Fibroblast of mammary gland (primary cell): ENCODE results near the gene MAP7D1.
A peak's percentile ranks its signal among the peaks of the same experiment; 100 is the strongest.

ENCODE experiments used
- DNase-seq: peaks from one replicate; pipeline ENCODE4 v3.0.0-alpha.2; 2010; ENCODE audit warnings: low read depth
- H3K4me3 ChIP-seq: 2 replicates; pipeline ENCODE4 v1.5.1; 2011; ENCODE audit warnings: low read depth, mild to moderate bottlenecking, low read length, moderate library complexity; ENCODE audit not compliant: control insufficient read depth
- CTCF ChIP-seq: conservative IDR thresholded peaks from 2 replicates; pipeline ENCODE4 v1.5.1; 2011; ENCODE audit warnings: low read depth, low read length, inconsistent platforms; ENCODE audit not compliant: control insufficient read depth, insufficient read depth

Gene MAP7D1

GRCh38 chr1:36137776-36138175 is 18.2 kb upstream of the MAP7D1 start:
- no peak for DNase-seq
- H3K4me3 ChIP-seq, result no peak overlapping the region
- TF ChIP-seq CTCF, result no peak

DNA sequence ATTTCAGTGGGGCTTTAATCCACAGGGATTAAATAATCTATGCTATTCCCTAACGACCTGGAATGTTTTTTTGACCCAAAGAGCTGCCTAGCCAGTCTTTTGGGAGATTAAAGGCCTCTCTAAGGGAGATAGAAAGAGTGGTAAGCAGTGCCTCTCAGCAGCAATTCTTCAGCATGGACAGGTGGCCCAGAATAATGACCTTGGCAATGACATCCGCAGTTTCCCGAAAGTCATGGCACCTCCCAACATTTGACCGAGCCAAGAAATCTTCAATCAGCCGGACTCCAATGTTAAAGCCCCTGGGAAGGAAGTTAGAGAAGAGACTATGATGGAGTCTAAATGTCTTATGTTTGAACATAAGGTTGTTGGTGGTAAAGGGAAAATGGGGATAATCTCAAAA is 16.4 kb upstream of the MAP7D1 start:
- no peak for TF ChIP-seq CTCF
- no peak for DNase-seq
- H3K4me3 ChIP-seq, result no peak overlapping the region

GRCh38 chr1:36142121-36142520 is 13.8 kb upstream of the MAP7D1 start:
- no peak for TF ChIP-seq CTCF

DNA sequence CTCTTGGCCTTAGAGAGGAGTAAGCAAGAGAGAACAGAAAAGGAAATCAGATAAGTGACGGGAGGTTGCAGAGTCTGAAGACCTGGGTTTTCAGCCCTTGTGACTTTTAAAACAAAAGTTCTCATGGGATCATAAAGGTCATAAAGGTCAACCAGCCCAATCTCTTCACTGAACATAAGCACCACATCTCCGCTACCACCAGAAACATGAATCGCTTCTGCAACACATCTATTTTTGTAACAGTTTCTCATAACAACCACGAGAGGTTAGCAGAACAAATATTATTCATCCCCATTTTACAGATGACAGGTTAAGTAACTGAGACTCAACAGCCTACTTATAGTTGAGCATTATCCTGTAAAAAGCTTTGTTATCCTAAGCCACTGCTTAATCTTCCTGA is 12.5 kb upstream of the MAP7D1 start:
- DNase-seq, result no peak
- no peak for TF ChIP-seq CTCF
- no peak overlapping the region for H3K4me3 ChIP-seq

More at GRCh38 chr1:36142121-36142520, 13.8 kb upstream of the MAP7D1 start:
- no peak for DNase-seq
- no peak overlapping the region for H3K4me3 ChIP-seq

- no peak for DNase-seq
- H3K4me3 ChIP-seq, result no peak overlapping the region
- no peak for TF ChIP-seq CTCF
Measured at GRCh38 chr1:36144413-36144812, 11.5 kb upstream of the MAP7D1 start.

GRCh38 chr1:36148821-36149236 is 7.1 kb upstream of the MAP7D1 start:
- DNase-seq, result no peak
- no peak for TF ChIP-seq CTCF
- peak overlapping the region; percentile 88 for H3K4me3 ChIP-seq

GRCh38 chr1:36149237-36149972 is 6.6 kb upstream of the MAP7D1 start, which contains the start of gene TRAPPC3:
Gene TRAPPC3 (minus strand): TSS chr1:36149486. CDS start chr1:36149378, 108 bp downstream.
- H3K4me3 ChIP-seq, result peak within 1 kb of the TSS; percentile 88
- peak; percentile 99 for DNase-seq
- TF ChIP-seq CTCF, result peak; percentile 88
